ENCODE measurements around the gene LRMDA.

- TF ChIP-seq CTCF (IDR thresholded peaks at IDR 0.05; ENCODE audit: extremely low read depth in 1 of 2, insufficient read depth in 1 of 2, low read depth in 1 of 2, low read length in 2 of 2) = no peak
- no peak for TF ChIP-seq FOS (IDR thresholded peaks at IDR 0.05; ENCODE audit: borderline replicate concordance, insufficient read depth, low read length)
- no peak for TF ChIP-seq MYC (IDR thresholded peaks at IDR 0.05; ENCODE audit: low read depth, low read length)
- no peak for TF ChIP-seq JUN (IDR thresholded peaks at IDR 0.05; ENCODE audit: borderline replicate concordance, insufficient read depth, insufficient read length, low read depth)
- TF ChIP-seq POLR2A (IDR thresholded peaks at IDR 0.05; ENCODE audit: low read depth, low read length) = no peak
- no peak for TF ChIP-seq EZH2 (IDR thresholded peaks at IDR 0.05; ENCODE audit: borderline replicate concordance, low read depth, low read length, severe bottlenecking)
- no peak for TF ChIP-seq POLR2AphosphoS5 (IDR thresholded peaks at IDR 0.05; ENCODE audit: insufficient read depth, low read depth, low read length)
- no peak for TF ChIP-seq MAX (IDR thresholded peaks at IDR 0.05; ENCODE audit: insufficient read depth, insufficient read length)
- no peak for TF ChIP-seq GATA2 (IDR thresholded peaks at IDR 0.05; ENCODE audit: insufficient read depth, insufficient read length, low read depth, low read length)
These were observed 1083.4 kb downstream of the LRMDA start for GRCh38 chr10:76514869-76515268.
